GM19025 (cell line): Measurements from ENCODE around the gene RBM12.
A peak's percentile ranks its signal among the peaks of the same experiment; 100 is the strongest.

Experiments used
- ATAC-seq: cut with Tn5 transposase; IDR thresholded peaks from one replicate; pipeline ENCODE4 v1.9.1; 2021; ENCODE audit warnings: mild to moderate bottlenecking, low read depth, moderate library complexity; ENCODE audit not compliant: unreplicated experiment

The RBM12 gene

GRCh38 chr20:35626386-35627001 is 38.2 kb downstream of the RBM12 start:
- ATAC-seq: no peak

- ATAC-seq: no peak
Observed at GRCh38 chr20:35625584-35626385, 38.9 kb downstream of the RBM12 start.

GRCh38 chr20:35621560-35621946 is 43.1 kb downstream of the RBM12 start:
- ATAC-seq: no peak

- ATAC-seq: no peak
Observed at GRCh38 chr20:35620818-35621559, 43.7 kb downstream of the RBM12 start.

- ATAC-seq: no peak
Observed at GRCh38 chr20:35619196-35620095, 45.3 kb downstream of the RBM12 start.

- ATAC-seq: no peak
Observed at GRCh38 chr20:35618263-35619131, 46.2 kb downstream of the RBM12 start.

- ATAC-seq: no peak
Observed at GRCh38 chr20:35617397-35618262, 47.1 kb downstream of the RBM12 start.

GRCh38 chr20:35616465-35617396 is 48.0 kb downstream of the RBM12 start:
- no peak for ATAC-seq

GRCh38 chr20:35615667-35616464 is 48.8 kb downstream of the RBM12 start, which contains the start of gene SPAG4:
SPAG4 (plus strand) TSS chr20:35615829; CDS start chr20:35616004, 175 bp downstream.
- ATAC-seq: peak; percentile 69

GRCh38 chr20:35611482-35611881 is 53.2 kb downstream of the RBM12 start:
- ATAC-seq: no peak

GRCh38 chr20:35610833-35611427 is 53.8 kb downstream of the RBM12 start:
- no peak for ATAC-seq

- no peak for ATAC-seq
Observed at GRCh38 chr20:35607003-35607735, 57.5 kb downstream of the RBM12 start.

GRCh38 chr20:35606127-35606526 is 58.6 kb downstream of the RBM12 start:
- no peak for ATAC-seq

GRCh38 chr20:35604449-35604747 is 60.3 kb downstream of the RBM12 start:
- no peak for ATAC-seq

GRCh38 chr20:35603695-35604448 is 60.8 kb downstream of the RBM12 start:
- ATAC-seq: no peak
